HG03558 (cell line): ENCODE data around the gene SCTR.
A peak's percentile ranks its signal among the peaks of the same experiment; 100 is the strongest.

ENCODE experiments used
- ATAC-seq: cut with Tn5 transposase; IDR thresholded peaks from one replicate; pipeline ENCODE4 v1.9.1; 2021; ENCODE audit warnings: moderate number of reproducible peaks; ENCODE audit not compliant: unreplicated experiment; ENCODE audit errors: extremely low read depth

Gene SCTR

DNA sequence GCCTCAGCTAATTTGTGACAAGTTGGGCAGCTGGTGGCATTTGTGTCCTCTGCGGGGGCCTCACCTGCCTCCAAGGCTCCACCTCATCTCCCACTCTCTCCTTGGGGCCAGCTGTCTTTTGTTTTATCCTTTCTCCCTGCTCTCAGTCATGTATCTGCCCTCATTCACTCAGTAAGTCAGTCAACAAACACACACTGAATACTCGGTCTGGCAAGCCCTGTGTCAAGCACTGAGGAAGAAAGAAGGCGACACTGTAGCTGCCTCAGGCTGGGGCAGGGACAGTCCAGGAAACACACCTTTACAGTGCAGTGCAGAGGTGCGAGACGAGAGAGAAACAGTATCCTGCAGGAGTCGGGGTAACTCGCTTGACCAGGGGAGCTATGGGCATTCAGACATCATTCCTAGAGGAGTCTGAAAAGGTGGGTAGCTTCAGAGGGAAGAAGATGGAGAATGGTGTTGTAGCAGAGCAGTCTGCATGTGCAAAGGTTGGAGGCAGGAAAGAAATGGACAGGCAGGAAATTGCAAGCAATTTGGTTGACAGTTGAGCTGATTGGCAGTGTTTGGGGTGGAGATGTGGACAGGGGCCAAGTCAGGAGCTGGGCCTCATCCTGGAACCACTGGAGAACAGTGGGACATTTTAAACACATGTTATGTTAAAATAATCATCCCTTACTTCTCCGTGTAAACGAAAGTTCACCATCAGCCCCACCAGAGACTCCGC lies 34.9 kb downstream of the SCTR start:
- ATAC-seq: no peak

- no peak for ATAC-seq
Measured at GRCh38 chr2:119488245-119489214, 35.8 kb downstream of the SCTR start.

- peak; percentile 72 for ATAC-seq
Measured at GRCh38 chr2:119487434-119488244, 36.6 kb downstream of the SCTR start.

- ATAC-seq: no peak
Measured at GRCh38 chr2:119486886-119487285, 37.4 kb downstream of the SCTR start.

DNA sequence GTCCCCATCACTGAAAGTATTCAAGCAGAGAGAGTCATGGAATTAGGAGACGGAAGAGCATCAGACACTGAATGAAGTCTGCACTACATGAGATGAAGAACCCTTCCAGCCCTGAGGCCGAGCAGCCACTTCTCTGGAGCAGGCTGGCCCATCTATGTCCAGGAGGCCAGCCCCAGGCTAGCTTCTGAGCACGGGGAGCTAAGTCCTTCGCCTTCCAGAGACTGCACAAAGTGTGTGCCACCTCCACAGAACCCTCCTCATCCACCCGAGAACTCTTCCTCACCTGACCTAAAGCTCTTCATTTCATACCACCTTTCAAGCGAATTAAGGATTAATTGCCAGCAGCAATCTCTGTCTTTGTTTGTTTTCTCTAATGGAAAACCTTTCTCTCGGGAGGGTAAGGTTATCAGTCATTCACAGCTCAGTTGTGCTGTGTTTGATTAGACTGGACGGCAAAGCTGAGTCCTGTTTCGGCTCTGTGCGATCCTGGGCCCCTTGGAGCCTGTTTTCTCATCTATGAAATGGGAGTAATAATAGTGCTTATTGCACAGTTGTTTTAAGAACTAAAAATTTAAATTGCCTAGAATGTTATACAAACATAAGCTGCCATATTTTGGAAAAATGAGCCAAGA lies 38.0 kb downstream of the SCTR start:
- no peak for ATAC-seq

DNA sequence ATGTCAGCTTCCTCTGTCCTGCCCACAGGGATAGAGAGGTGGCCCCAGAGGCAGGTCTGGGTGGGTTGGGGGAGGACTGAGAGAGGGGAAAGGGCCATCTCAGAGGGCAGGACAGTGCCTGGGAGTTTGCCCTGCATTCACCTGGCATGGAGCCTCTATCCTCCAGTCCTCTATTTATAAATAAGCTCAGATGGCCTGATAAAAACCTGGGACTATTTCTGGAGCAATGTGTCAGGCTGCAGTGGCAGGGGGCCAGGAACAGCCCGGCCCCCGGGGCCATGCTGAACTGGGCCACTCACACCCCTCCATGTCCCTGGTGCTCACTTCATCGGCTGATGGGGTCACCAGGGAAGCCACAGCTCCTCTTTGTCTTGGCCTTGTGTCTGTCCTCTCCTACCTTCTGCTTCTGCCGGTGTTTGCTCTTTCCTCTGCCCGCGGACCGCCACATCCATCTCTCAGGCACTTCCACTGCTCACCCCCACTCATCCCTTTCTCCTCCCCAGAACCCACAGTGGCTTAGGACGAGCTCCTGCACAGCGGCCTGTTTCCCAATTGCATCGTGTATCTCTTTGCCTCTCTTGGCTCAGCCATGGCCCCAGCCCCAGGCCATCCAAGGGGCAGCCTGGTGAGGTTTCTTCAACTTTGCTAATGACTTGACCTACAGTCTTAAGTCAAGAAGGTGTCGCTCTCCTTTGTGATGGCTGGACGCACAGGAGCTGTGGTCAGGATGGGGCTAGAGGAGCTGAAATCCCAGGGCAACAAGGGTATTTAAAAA lies 38.8 kb downstream of the SCTR start:
- ATAC-seq: no peak

DNA sequence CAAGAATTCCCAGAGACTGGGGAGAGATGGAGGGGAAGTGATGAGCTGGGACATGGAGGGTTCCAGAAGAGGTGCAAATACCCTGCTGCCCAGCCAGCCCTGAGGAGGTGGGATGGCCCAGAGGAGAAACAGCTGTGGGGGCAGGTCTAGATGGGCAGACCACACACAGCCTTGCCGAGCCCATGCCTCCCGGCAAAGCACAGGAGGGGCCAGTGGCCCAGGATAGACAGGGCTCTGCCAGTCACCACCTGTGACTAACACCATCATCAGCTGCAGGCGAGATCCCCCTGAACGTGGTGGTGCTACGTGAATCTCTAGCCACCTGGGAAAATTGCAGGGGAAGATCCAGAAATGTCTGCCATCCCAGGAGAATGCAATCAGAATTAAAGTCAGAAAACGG lies 39.4 kb downstream of the SCTR start:
- no peak for ATAC-seq

DNA sequence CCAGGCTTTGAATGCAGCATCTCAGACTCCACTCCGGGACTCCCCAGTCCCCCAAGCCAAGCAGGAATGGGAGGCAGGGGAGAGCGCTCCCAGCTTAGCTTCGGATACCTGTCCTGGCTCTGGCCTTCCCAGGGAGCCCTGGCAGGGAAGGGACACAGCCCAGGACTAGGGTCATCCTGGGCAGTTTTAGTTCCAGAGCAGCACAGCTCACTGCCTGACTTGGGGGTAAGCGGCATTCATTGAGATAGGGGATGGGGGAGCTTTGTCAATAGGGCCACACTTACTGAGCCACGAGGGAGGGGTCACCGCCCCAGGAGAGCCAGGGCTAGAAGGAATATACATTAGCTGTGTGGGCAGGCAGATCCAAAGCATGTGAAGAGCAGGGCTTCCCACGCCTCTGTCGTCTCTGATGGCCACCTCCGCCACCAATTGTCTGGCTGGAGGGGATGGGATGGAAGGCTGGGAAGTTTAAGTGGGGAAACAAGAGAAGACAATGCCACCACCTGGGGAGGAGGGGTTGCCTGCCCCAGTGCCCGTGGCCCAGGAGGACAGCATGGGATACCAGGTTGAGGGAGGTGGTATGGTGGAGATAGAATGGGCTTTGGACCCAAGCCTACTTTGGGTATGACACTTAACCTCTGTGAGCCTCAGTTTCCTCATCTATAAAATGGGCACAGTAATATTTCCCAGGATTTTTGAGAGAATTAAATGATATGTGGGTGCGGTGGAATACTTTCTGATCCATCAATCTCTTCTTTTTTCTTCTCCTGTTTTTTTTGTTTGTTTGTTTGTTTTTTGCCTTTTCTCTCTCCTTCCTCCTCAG lies 40.2 kb downstream of the SCTR start:
- no peak for ATAC-seq

DNA sequence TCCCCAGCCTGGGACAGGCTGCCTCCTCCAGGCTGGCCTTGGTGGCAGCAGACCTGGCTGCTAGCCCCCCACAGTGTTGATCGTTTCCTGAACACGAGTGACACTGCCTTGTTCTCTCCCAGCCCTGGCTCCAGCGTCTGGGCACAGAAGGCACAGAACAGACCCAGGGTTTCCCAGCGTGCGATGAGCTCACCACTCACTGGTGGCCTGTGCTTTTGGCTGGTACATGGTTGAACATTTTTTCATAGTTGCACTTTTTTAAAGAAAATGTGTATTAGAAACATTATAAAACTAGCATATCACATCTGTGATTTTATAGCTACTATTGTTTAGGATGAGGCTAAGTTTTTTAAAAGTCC lies 40.9 kb downstream of the SCTR start:
- ATAC-seq: no peak

- no peak for ATAC-seq
Measured at GRCh38 chr2:119482481-119483394, 41.5 kb downstream of the SCTR start.

GRCh38 chr2:119481501-119482455 lies 42.5 kb downstream of the SCTR start:
- no peak for ATAC-seq

DNA sequence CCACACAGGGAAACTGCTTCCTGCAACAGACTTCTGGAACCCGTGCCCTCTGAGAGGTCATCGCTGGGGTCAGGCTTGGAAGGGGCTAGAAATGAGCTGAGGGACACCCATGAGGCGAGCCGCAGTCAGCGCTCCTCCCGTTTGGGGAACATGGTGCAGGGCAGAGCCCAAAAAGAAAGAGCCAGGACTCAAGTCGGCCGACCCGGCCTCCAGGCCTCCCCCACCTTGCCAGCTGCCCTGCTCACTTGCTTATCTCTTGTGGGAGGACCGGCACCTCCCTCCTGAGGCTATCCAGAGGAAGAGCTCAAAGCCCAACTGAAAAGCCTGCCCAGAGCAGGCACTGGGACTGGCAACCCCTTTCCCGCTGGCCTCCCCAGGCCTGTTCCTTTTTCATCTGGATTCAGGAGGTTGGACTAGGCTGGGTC lies 43.6 kb downstream of the SCTR start:
- no peak for ATAC-seq

DNA sequence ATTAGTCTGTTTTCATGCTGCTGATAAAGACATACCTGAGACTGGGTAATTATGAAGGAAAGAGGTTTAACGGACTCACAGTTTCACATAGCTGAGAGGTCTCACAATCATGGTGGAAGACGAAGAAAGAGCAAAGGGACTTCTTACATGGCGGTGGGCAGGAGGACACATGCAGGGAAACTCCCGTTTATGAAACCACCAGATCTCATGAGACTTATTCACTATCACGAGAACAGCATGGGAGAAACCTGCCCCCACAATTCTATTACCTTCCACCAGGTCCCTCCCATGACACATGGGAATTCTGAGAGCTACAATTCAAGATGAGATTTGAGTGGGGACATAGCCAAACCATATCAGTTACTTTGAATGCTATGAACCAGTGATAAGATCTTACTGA lies 44.1 kb downstream of the SCTR start:
- ATAC-seq: no peak

DNA sequence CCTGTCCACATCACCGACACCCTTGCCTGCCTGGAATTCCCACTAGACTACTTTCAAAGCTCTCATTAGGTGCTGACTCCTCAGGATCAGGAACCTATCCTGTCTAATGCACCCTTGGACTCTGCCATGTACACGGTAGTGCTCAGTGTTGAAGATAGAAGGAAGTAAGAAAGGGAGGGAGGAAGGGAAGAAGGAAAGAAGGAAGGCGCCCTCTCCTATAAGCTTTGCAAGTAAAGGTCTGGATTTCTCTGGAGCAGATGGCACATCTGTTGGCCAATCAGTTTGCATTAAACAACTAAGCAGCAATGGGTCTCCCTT lies 45.3 kb downstream of the SCTR start:
- ATAC-seq: no peak

- no peak for ATAC-seq
Measured at GRCh38 chr2:119478188-119478977, 45.9 kb downstream of the SCTR start.

DNA sequence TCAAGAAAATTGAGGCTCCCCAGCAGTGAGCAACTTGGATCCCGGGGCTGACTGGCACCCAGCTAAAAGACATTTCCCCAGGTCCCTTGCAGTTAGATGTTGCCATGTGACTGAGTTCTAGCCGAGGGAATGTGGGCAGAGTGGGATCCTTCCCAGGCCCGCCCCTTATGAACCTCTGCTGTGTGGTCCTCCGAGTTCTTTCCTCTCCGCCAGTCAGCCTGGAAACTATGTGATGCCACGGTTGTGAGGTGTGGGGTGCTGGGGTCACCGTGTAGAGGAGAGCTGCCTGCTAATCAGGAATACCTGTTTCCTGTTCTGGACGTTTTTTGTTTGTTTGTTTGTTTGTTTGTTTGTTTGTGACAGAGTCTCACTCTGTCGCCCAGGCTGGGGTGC lies 47.2 kb downstream of the SCTR start:
- no peak for ATAC-seq
